ENCODE data around the gene PACRG.

GRCh38 chr6:163169521-163169920 is 441.7 kb downstream of the PACRG start:
- TF ChIP-seq CTCF (IDR thresholded peaks at IDR 0.05): no peak
- TF ChIP-seq POLR2A (IDR thresholded peaks at IDR 0.05): no peak
- TF ChIP-seq POLR2AphosphoS5 (IDR thresholded peaks at IDR 0.05): no peak

All from prostate gland (tissue), 2 donors.